BE2C (cell line): ENCODE measurements around the gene NCF2.

ENCODE experiments used
- DNase-seq: peaks from one replicate; pipeline ENCODE4 v3.0.0-alpha.2; 2020
- H3K27me3 ChIP-seq: fragments of 250-450 bp; sonication (Bioruptor Pico); 2 replicates; pipeline ENCODE4 v1.5.1; 2020; ENCODE audit warnings: mild to moderate bottlenecking
- H3K36me3 ChIP-seq: fragments of 250-450 bp; sonication (Bioruptor Pico); 2 replicates; pipeline ENCODE4 v1.5.1; 2020; ENCODE audit warnings: mild to moderate bottlenecking
- H3K4me1 ChIP-seq: fragments of 250-450 bp; sonication (Bioruptor Pico); 2 replicates; pipeline ENCODE4 v1.5.1; 2020
- H3K4me3 ChIP-seq: 2 replicates; pipeline ENCODE4 v1.5.1; 2011; ENCODE audit warnings: low read depth, low read length
- H3K9me3 ChIP-seq: fragments of 250-450 bp; sonication (Bioruptor Pico); 2 replicates; pipeline ENCODE4 v1.5.1; 2020
- CTCF ChIP-seq: IDR thresholded peaks from 2 replicates; pipeline ENCODE4 v1.5.1; 2012; ENCODE audit warnings: mild to moderate bottlenecking, low read depth, low read length

The NCF2 gene

GRCh38 chr1:183533617-183534174 lies 56.6 kb downstream of the NCF2 start:
- Histone ChIP-seq H3K9me3 (no peaks in the 10 kb centered on the region), H3K4me1 (no peaks in the 10 kb centered on the region), H3K27me3 (no peaks in the 10 kb centered on the region), H3K4me3 (no peak overlapping the region), H3K36me3 (peaks cover 58% of the 10 kb centered on the region)
- no peak for TF ChIP-seq CTCF
- no peak for DNase-seq

GRCh38 chr1:183528577-183528976 lies 61.7 kb downstream of the NCF2 start:
- no peak for TF ChIP-seq CTCF
- H3K36me3 ChIP-seq, result peaks cover 38% of the 10 kb centered on the region
- H3K4me3 ChIP-seq, result no peak overlapping the region
- H3K4me1 ChIP-seq, result no peaks in the 10 kb centered on the region
- no peak for DNase-seq
- no peaks in the 10 kb centered on the region for H3K9me3 ChIP-seq
- no peaks in the 10 kb centered on the region for H3K27me3 ChIP-seq

GRCh38 chr1:183522104-183522503 lies 68.2 kb downstream of the NCF2 start:
- peaks cover 33% of the 10 kb centered on the region for H3K36me3 ChIP-seq
- H3K4me3 ChIP-seq, result no peak overlapping the region
- no peaks in the 10 kb centered on the region for H3K27me3 ChIP-seq
- no peaks in the 10 kb centered on the region for H3K9me3 ChIP-seq
- H3K4me1 ChIP-seq, result no peaks in the 10 kb centered on the region
- no peak for DNase-seq
- no peak for TF ChIP-seq CTCF

- Histone ChIP-seq H3K9me3 (no peaks in the 10 kb centered on the region), H3K27me3 (no peaks in the 10 kb centered on the region), H3K4me1 (no peaks in the 10 kb centered on the region), H3K36me3 (peaks cover 29% of the 10 kb centered on the region), H3K4me3 (no peak overlapping the region)
- no peak for TF ChIP-seq CTCF
- DNase-seq, result no peak
Measured at GRCh38 chr1:183520379-183520778, 69.9 kb downstream of the NCF2 start.

- H3K4me1 ChIP-seq, result peaks cover 8% of the 10 kb centered on the region; the same call in 1 of the 2 replicates
- H3K36me3 ChIP-seq, result peaks cover 27% of the 10 kb centered on the region
- no peak for DNase-seq
- no peak for TF ChIP-seq CTCF
- H3K9me3 ChIP-seq, result no peaks in the 10 kb centered on the region
- H3K27me3 ChIP-seq, result no peaks in the 10 kb centered on the region
- H3K4me3 ChIP-seq, result no peak overlapping the region
Measured at GRCh38 chr1:183517401-183517800, 72.9 kb downstream of the NCF2 start.

GRCh38 chr1:183516725-183517124 lies 73.5 kb downstream of the NCF2 start:
- TF ChIP-seq CTCF, result no peak
- Histone ChIP-seq H3K27me3 (no peaks in the 10 kb centered on the region), H3K9me3 (no peaks in the 10 kb centered on the region), H3K36me3 (peaks cover 27% of the 10 kb centered on the region), H3K4me3 (no peak overlapping the region), H3K4me1 (peaks cover 8% of the 10 kb centered on the region; the same call in 1 of the 2 replicates)
- no peak for DNase-seq
